Uterine smooth muscle cell (primary cell): ENCODE results near the gene TXN2. TPM values are rescaled to one million over a fixed set of nuclear protein-coding genes. Genes with fewer than 3 reads are reported as not detected.

Experiments used
- total RNA-seq: library from RNA; depleted of rRNA; stranded (reverse); fragments of >200 nt; gene quantifications from 2 replicates; pipeline ENCODE4 v1.2.3, GENCODE V29; 2014

The TXN2 gene
- total RNA-seq, result 24.6 and 27.9 TPM in 2 replicates

GRCh38 chr22:36481393-36482168 lies at the start of gene TXN2:
Gene TXN2 (minus strand): TSS chr22:36481640. CDS start chr22:36480837, 803 bp downstream.

GRCh38 chr22:36528795-36529751 lies 47.6 kb upstream of the TXN2 start, which contains the start of gene EIF3D:
Gene EIF3D (minus strand): TSS chr22:36529166. CDS start chr22:36526121, 3,045 bp downstream.

GRCh38 chr22:36506637-36507517 lies 25.4 kb upstream of the TXN2 start, which contains the start of gene FOXRED2:
Gene FOXRED2 (minus strand): TSS chr22:36507040. CDS start chr22:36506422, 618 bp downstream.

Other genes starting within 250 kb of the TXN2 start
- 49.2 and 57.2 TPM in 2 replicates for gene APOL2, start 242.1 kb downstream of the TXN2 start, total RNA-seq
- 9.8 and 21.5 TPM in 2 replicates for gene APOL1, start 228.5 kb downstream of the TXN2 start, total RNA-seq
- 797 and 1,114 TPM in 2 replicates for gene MYH9, start 93.7 kb downstream of the TXN2 start, total RNA-seq
- 8.5 and 10.2 TPM in 2 replicates for gene FOXRED2, start 25.4 kb upstream of the TXN2 start, total RNA-seq
- gene EIF3D, start 47.5 kb upstream of the TXN2 start, total RNA-seq, result 563 and 631 TPM in 2 replicates
- gene CACNG2, start 222.1 kb upstream of the TXN2 start, total RNA-seq, result not detected in 2 replicates